K562 (cell line): ENCODE results near the gene ZNHIT1.

ENCODE experiments used
- BMI1 ChIP-seq: fragments of 150-350 bp; IDR thresholded peaks from 2 replicates; pipeline ENCODE4 v1.6.1; 2014; ENCODE audit warnings: low read length
- HDAC1 ChIP-seq, 2 experiments: fragments of 450-650 bp; IDR thresholded peaks; 2 replicates each; pipeline ENCODE4 v1.6.1; 2016 to 2017; ENCODE audit warnings: inconsistent platforms in 1 of 2, mild to moderate bottlenecking in 1 of 2, moderate library complexity in 1 of 2
- MXI1 ChIP-seq: IDR thresholded peaks from 2 replicates; pipeline ENCODE4 v1.6.1; 2011; ENCODE audit warnings: low read depth, mild to moderate bottlenecking, improper control_type of control experiment, low read length
- POLR2A ChIP-seq: fragments of 450-650 bp; conservative IDR thresholded peaks from 2 replicates; pipeline ENCODE4 v1.6.1; 2016
- POLR2AphosphoS5 ChIP-seq: IDR thresholded peaks from 2 replicates; pipeline ENCODE4 v1.6.1; 2011; ENCODE audit warnings: mild to moderate bottlenecking, low read depth, low read length, moderate library complexity; ENCODE audit not compliant: control insufficient read depth, insufficient read depth
- RAD21 ChIP-seq, 2 experiments: fragments of 250-450 bp in 1 of 2; fragments of 450-650 bp in 1 of 2; sonication (Bioruptor Pico) in 1 of 2; formaldehyde crosslinking in 1 of 2; IDR thresholded peaks in 1 of 2; conservative IDR thresholded peaks in 1 of 2; 2 replicates each; pipeline versions ENCODE4 v1.4.0 to v1.8.0; 2020 to 2022; ENCODE audit warnings: mild to moderate bottlenecking in 2 of 2, moderate library complexity in 1 of 2
- RBFOX2 ChIP-seq: fragments of 200-400 bp; formaldehyde crosslinking; IDR thresholded peaks from 2 replicates; pipeline ENCODE4 v1.6.1; 2017; ENCODE audit warnings: low read depth, mild to moderate bottlenecking, low read length, moderate library complexity
- REST ChIP-seq, 2 experiments: fragments of 450-650 bp; formaldehyde crosslinking in 1 of 2; IDR thresholded peaks; 2 replicates each; pipeline versions ENCODE4 v1.4.0 to v1.6.1; 2014 to 2020; ENCODE audit warnings: mild to moderate bottlenecking in 2 of 2, borderline replicate concordance in 1 of 2, low read depth in 1 of 2
- XRCC3 ChIP-seq: fragments of 450-650 bp; IDR thresholded peaks from 2 replicates; pipeline ENCODE4 v1.6.1; 2017; ENCODE audit warnings: mild to moderate bottlenecking, moderate library complexity
- ZBTB2 ChIP-seq: fragments of 450-650 bp; IDR thresholded peaks from 2 replicates; pipeline ENCODE4 v1.6.1; 2016; ENCODE audit warnings: antibody characterized with exemption
- ZNF3 ChIP-seq: fragments of 250-450 bp; sonication (Bioruptor Pico); IDR thresholded peaks from 2 replicates; pipeline ENCODE4 v1.5.0; 2021; ENCODE audit warnings: mild to moderate bottlenecking, moderate library complexity
- ZZZ3 ChIP-seq: fragments of 450-650 bp; IDR thresholded peaks from 2 replicates; pipeline ENCODE4 v1.6.1; 2016; ENCODE audit warnings: antibody characterized with exemption, mild to moderate bottlenecking, moderate library complexity
- TF ChIP-seq, protein P1 (sequence below): sonication (generic); formaldehyde crosslinking; IDR thresholded peaks from 2 replicates; pipeline ENCODE4 v1.8.0; 2022; ENCODE audit warnings: missing genetic modification reagents, mild to moderate bottlenecking, moderate library complexity, borderline replicate concordance
- TF ChIP-seq, protein P2 (sequence below), 3 experiments: IDR thresholded peaks in 2 of 3; conservative IDR thresholded peaks in 1 of 3; 2 replicates each; pipeline ENCODE4 v1.5.1; 2011 to 2012; ENCODE audit warnings: low read length in 3 of 3, mild to moderate bottlenecking in 3 of 3, control low read depth in 2 of 3, improper control_type of control experiment in 1 of 3, inconsistent platforms in 1 of 3, low read depth in 1 of 3, mixed read lengths in 1 of 3, moderate library complexity in 1 of 3; ENCODE audit not compliant: insufficient read depth in 2 of 3

DNA sequence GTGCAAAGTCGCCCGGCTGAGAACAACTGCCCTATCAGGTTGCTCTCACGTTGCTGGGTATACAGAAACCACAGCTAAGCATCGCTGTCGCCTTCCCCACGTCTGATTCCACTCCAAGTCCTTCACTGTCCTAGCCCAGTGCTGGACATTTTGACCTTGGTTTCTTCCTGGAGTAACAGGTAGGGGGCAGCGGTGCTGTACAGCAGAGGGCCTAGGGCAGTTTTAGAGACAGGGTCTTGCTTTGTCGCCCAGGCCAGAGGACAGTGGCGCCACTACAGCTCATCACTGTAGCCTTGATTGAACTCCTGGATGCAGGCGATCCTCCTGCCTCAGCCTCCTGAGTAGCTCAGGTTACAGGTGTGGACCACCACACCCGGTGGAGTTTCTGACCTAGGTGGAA lies 17.1 kb downstream of the ZNHIT1 start:
- TF ChIP-seq ZZZ3, result no peak
- no peak for TF ChIP-seq POLR2A
- TF ChIP-seq, protein P1, sequence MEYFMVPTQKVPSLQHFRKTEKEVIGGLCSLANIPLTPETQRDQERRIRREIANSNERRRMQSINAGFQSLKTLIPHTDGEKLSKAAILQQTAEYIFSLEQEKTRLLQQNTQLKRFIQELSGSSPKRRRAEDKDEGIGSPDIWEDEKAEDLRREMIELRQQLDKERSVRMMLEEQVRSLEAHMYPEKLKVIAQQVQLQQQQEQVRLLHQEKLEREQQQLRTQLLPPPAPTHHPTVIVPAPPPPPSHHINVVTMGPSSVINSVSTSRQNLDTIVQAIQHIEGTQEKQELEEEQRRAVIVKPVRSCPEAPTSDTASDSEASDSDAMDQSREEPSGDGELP (CRISPR knock-in tag), result peak; percentile 28; the same call in 1 of the 2 replicates
- no peak for TF ChIP-seq POLR2AphosphoS5
- TF ChIP-seq RBFOX2, result no peak
- TF ChIP-seq XRCC3, result no peak
- no peak for TF ChIP-seq ZBTB2
- no peak for TF ChIP-seq HDAC1 (IDR thresholded peaks at IDR 0.05)
- TF ChIP-seq RAD21 (CRISPR knock-in tag; conservative IDR thresholded peaks at IDR 0.05 in 1 of 2, IDR thresholded peaks at IDR 0.05 in 1 of 2), result peak; percentile 23 to 62; a peak in 3 of 4 replicates
- peak; percentile 68 for TF ChIP-seq REST (IDR thresholded peaks at IDR 0.05; ENCODE audit: borderline replicate concordance)
- TF ChIP-seq REST (CRISPR knock-in tag; IDR thresholded peaks at IDR 0.05; ENCODE audit: low read depth), result no peak
- TF ChIP-seq, protein P2, sequence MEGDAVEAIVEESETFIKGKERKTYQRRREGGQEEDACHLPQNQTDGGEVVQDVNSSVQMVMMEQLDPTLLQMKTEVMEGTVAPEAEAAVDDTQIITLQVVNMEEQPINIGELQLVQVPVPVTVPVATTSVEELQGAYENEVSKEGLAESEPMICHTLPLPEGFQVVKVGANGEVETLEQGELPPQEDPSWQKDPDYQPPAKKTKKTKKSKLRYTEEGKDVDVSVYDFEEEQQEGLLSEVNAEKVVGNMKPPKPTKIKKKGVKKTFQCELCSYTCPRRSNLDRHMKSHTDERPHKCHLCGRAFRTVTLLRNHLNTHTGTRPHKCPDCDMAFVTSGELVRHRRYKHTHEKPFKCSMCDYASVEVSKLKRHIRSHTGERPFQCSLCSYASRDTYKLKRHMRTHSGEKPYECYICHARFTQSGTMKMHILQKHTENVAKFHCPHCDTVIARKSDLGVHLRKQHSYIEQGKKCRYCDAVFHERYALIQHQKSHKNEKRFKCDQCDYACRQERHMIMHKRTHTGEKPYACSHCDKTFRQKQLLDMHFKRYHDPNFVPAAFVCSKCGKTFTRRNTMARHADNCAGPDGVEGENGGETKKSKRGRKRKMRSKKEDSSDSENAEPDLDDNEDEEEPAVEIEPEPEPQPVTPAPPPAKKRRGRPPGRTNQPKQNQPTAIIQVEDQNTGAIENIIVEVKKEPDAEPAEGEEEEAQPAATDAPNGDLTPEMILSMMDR (IDR thresholded peaks at IDR 0.05 in 2 of 3, conservative IDR thresholded peaks at IDR 0.05 in 1 of 3; ENCODE audit: insufficient read depth in 2 of 3, low read depth in 1 of 3, low read length in 3 of 3), result peak; percentile 69 to 80 (median 70)
- no peak for TF ChIP-seq ZNF3 (CRISPR knock-in tag)
- no peak for TF ChIP-seq MXI1
- no peak for TF ChIP-seq BMI1
